Muscle layer of duodenum (tissue), 2 donors: ENCODE results near the gene SPRR2E.
"Not testable (repeated sequence)": the region's sequence is repeated elsewhere in the genome, so short reads cannot be mapped to it uniquely, and the experiment has no call there.

ENCODE experiments used
- H3K27ac ChIP-seq: one replicate; pipeline ENCODE4 v1.7.0; 2013; ENCODE audit warnings: mild to moderate bottlenecking, low read length
- H3K27me3 ChIP-seq: one replicate; pipeline ENCODE4 v1.7.0; 2013; ENCODE audit warnings: low read depth, mild to moderate bottlenecking, control low read depth, low read length
- H3K36me3 ChIP-seq, 2 donors: one replicate each; pipeline ENCODE4 v1.7.0; 2013; ENCODE audit warnings: low read length in 2 of 2, control low read depth in 1 of 2, mild to moderate bottlenecking in 1 of 2; ENCODE audit not compliant: insufficient read depth in 2 of 2, control insufficient read depth in 1 of 2
- H3K4me1 ChIP-seq, 2 donors: one replicate each; pipeline ENCODE4 v1.7.0; 2013; ENCODE audit warnings: low read length in 2 of 2, mild to moderate bottlenecking in 2 of 2, control low read depth in 1 of 2, moderate library complexity in 1 of 2; ENCODE audit not compliant: insufficient read depth in 2 of 2, control insufficient read depth in 1 of 2
- H3K4me3 ChIP-seq, 2 donors: one replicate each; pipeline ENCODE4 v1.7.0; 2013; ENCODE audit warnings: low read length in 2 of 2, low read depth in 1 of 2, mild to moderate bottlenecking in 1 of 2
- H3K9me3 ChIP-seq, 2 donors: one replicate each; pipeline ENCODE4 v1.7.0; 2013; ENCODE audit warnings: low read length in 2 of 2, control low read depth in 1 of 2, mild to moderate bottlenecking in 1 of 2; ENCODE audit not compliant: control insufficient read depth in 1 of 2
- donor health status: healthy.

Gene SPRR2E

DNA sequence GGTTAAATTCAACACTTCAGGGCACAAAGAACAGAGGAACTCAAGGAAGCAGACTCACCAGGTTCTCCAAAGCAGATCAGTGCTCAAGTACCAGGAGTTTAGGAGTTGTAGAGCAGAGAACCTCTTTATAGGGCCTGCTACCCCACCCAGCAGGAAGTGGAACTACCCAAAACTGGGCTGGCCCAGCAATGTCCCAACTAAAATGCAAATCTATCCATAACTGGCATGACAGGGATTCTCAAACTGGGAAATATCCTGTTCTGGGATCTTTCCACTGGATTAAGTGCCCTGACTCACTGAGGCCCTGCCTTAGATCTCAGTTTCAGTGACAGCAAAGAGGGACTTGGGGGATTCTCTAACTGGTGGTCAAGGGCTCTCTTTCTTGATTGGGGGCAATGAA lies at the start of gene SPRR2E:
Gene SPRR2E (minus strand): TSS at position 101 of the 400 bp plus-strand sequence. CDS start 775 bp downstream, outside the sequence.
- Histone ChIP-seq H3K4me1 (no peaks in the 10 kb centered on the region), H3K4me3 (no peak within 1 kb of the TSS), H3K36me3 (no peaks in the 10 kb centered on the region), H3K27ac (no peak within 1 kb of the TSS), H3K9me3 (no peaks in the 10 kb centered on the region), H3K27me3 (no peaks in the 10 kb centered on the region)

DNA sequence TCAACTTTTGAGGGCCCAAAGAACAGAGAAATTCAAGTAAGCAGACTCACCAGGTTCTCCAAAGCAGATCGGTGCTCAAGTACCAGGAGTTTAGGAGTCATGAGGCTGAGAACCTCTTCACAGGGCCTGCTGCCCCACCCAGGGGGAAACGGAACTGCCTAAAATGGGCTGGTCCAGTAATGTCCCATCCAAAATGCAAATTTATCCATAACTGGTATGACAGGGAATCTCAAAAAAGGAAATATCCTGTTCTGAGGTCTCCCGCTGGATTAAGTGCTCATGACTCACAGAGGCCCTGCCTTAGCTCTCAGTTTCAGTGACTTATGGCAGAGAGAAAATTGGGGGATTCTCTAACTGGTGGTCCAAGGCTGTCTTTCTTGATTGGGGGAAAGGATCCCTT lies 47.1 kb upstream of the SPRR2E start:
- no peaks in the 10 kb centered on the region for H3K9me3 ChIP-seq
- no peaks in the 10 kb centered on the region for H3K27me3 ChIP-seq
- no peak overlapping the region for H3K27ac ChIP-seq
- no peaks in the 10 kb centered on the region for H3K4me1 ChIP-seq
- no peak overlapping the region for H3K4me3 ChIP-seq
- H3K36me3 ChIP-seq: no peaks in the 10 kb centered on the region

DNA sequence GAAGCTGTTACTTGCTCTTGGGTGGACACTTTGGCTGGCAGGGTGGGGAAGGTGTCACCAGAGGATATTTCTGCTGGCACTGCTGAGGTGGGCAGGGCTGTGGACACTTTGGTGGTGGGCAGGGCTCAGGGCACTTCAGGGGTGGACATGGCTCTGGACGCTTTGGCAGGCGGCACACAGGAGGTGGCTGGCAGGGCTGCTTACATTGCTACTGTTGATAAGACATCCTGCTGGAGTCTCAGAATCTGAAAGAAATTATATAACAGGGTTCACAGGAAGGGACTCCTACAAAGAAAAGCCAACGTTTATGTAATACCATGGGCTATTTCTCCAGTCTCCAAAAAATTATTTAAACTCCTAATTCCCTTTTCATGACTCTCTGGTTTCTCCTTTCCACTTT lies 46.2 kb upstream of the SPRR2E start:
- H3K27ac ChIP-seq: no peak overlapping the region
- H3K27me3 ChIP-seq: no peaks in the 10 kb centered on the region
- H3K9me3 ChIP-seq: no peaks in the 10 kb centered on the region

GRCh38 chr1:153133743-153134142 lies 39.4 kb upstream of the SPRR2E start:
- no peak overlapping the region for H3K4me3 ChIP-seq
- H3K27ac ChIP-seq: no peak overlapping the region
- no peaks in the 10 kb centered on the region for H3K36me3 ChIP-seq
- H3K9me3 ChIP-seq: no peaks in the 10 kb centered on the region
- H3K27me3 ChIP-seq: no peaks in the 10 kb centered on the region
- H3K4me1 ChIP-seq: no peaks in the 10 kb centered on the region

More for the DNA sequence above, 46.2 kb upstream of the SPRR2E start:
- Histone ChIP-seq H3K4me1 (no peaks in the 10 kb centered on the region), H3K4me3 (no peak overlapping the region), H3K36me3 (no peaks in the 10 kb centered on the region)

GRCh38 chr1:153133267-153133666 lies 38.9 kb upstream of the SPRR2E start:
- Histone ChIP-seq H3K27ac (no peak overlapping the region), H3K36me3 (no peaks in the 10 kb centered on the region), H3K4me3 (no peak overlapping the region), H3K27me3 (no peaks in the 10 kb centered on the region), H3K9me3 (no peaks in the 10 kb centered on the region), H3K4me1 (no peaks in the 10 kb centered on the region)

GRCh38 chr1:153128688-153129087 lies 34.4 kb upstream of the SPRR2E start:
- not testable (repeated sequence) for H3K27ac ChIP-seq, H3K4me1 ChIP-seq, H3K36me3 ChIP-seq, H3K4me3 ChIP-seq, H3K27me3 ChIP-seq
- H3K9me3 ChIP-seq: peaks cover 6 to 19% of the 10 kb centered on the region in 2 donors

- Histone ChIP-seq H3K36me3 (no peaks in the 10 kb centered on the region), H3K4me3 (no peak overlapping the region), H3K4me1 (no peaks in the 10 kb centered on the region), H3K27me3 (no peaks in the 10 kb centered on the region), H3K9me3 (peaks cover 6 to 22% of the 10 kb centered on the region in 2 donors), H3K27ac (no peak overlapping the region)
Measured at GRCh38 chr1:153127296-153127695, 33.0 kb upstream of the SPRR2E start.

- H3K4me3 ChIP-seq: no peak overlapping the region
- no peaks in the 10 kb centered on the region for H3K27me3 ChIP-seq
- no peak overlapping the region for H3K27ac ChIP-seq
- H3K9me3 ChIP-seq: peaks cover 6 to 22% of the 10 kb centered on the region in 2 donors
- no peaks in the 10 kb centered on the region for H3K36me3 ChIP-seq
- no peaks in the 10 kb centered on the region for H3K4me1 ChIP-seq
Measured at GRCh38 chr1:153125536-153125935, 31.2 kb upstream of the SPRR2E start.

DNA sequence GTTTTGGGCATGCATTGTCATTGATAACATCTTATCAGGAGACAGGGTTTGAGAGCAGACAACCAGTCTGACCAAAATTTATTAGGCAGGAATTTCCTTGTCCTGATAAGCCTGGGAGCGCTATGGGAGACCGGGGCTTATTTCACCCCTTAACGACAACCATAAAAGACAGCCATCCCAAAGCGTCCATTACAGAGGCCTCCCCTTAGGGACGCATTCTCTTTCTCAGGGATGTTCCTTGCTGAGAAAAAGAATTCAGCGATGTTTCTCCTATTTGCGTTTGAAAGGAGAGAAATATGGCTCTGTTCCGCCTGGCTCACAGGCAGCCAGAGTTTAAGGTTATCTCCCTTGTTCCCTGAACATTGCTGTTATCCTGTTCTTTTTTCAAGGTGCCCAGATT lies 29.5 kb upstream of the SPRR2E start:
- H3K27ac ChIP-seq, H3K4me3 ChIP-seq, H3K27me3 ChIP-seq, H3K4me1 ChIP-seq, H3K36me3 ChIP-seq: not testable (repeated sequence)
- H3K9me3 ChIP-seq: peaks cover 6 to 22% of the 10 kb centered on the region in 2 donors

- Histone ChIP-seq H3K36me3 (no peaks in the 10 kb centered on the region), H3K27ac (no peak overlapping the region), H3K27me3 (no peaks in the 10 kb centered on the region), H3K4me1 (no peaks in the 10 kb centered on the region), H3K4me3 (no peak overlapping the region), H3K9me3 (peaks cover 6 to 22% of the 10 kb centered on the region in 2 donors)
Measured at GRCh38 chr1:153122831-153123421, 28.6 kb upstream of the SPRR2E start.

- peaks cover 2 to 18% of the 10 kb centered on the region in 2 donors for H3K9me3 ChIP-seq
- H3K36me3 ChIP-seq: no peaks in the 10 kb centered on the region
- no peaks in the 10 kb centered on the region for H3K4me1 ChIP-seq
- no peak overlapping the region for H3K4me3 ChIP-seq
- H3K27me3 ChIP-seq: no peaks in the 10 kb centered on the region
- no peak overlapping the region for H3K27ac ChIP-seq
Measured at GRCh38 chr1:153120945-153121344, 26.6 kb upstream of the SPRR2E start.

- Histone ChIP-seq H3K27ac (no peak overlapping the region), H3K27me3 (no peaks in the 10 kb centered on the region)
Measured at GRCh38 chr1:153119491-153119971, 25.2 kb upstream of the SPRR2E start.

More at GRCh38 chr1:153119491-153119971, 25.2 kb upstream of the SPRR2E start:
- Histone ChIP-seq H3K4me1 (no peaks in the 10 kb centered on the region), H3K36me3 (no peaks in the 10 kb centered on the region), H3K4me3 (no peak overlapping the region), H3K9me3 (peaks cover 0 to 6% of the 10 kb centered on the region in 2 donors)
